ENCODE data around the gene MASP1.

Gene MASP1

DNA sequence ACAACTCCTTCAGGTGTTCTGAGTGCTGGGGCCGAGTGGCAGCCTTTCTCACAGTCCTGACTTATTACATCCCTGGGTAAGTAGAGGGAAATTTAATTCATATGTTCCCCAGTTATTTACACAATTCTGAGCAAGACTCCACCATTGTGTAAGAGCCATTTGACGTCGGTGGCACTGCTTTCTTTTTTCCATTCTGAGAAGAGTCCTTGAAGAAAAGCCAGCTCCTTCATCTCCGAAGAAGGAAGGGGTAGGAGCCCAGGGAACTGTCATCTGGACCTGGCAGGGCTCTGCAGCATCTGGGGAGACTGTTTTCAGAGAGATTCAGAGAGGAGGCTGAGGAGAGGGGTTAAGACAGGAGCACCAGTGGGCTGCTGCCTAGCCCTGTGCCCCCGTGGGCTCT lies 22.6 kb upstream of the MASP1 start:
- H3K27ac Mint-ChIP-seq = no peak overlapping the region
- no peak for DNase-seq (ENCODE audit: low spot score)
- H3K9me3 Mint-ChIP-seq = no peaks in the 10 kb centered on the region
- no peaks in the 10 kb centered on the region for H3K36me3 Mint-ChIP-seq (ENCODE audit: low read depth)
- H3K27me3 Mint-ChIP-seq (ENCODE audit: low read depth) = peaks cover 56% of the 10 kb centered on the region
- no peak overlapping the region for H3K4me3 Mint-ChIP-seq
- peaks cover 6% of the 10 kb centered on the region for H3K4me1 Mint-ChIP-seq (ENCODE audit: low read depth)

- Mint-ChIP-seq H3K27me3 (ENCODE audit: low read depth) (peaks cover 43% of the 10 kb centered on the region), H3K4me1 (ENCODE audit: low read depth) (no peaks in the 10 kb centered on the region), H3K36me3 (ENCODE audit: low read depth) (no peaks in the 10 kb centered on the region), H3K4me3 (no peak overlapping the region), H3K9me3 (no peaks in the 10 kb centered on the region), H3K27ac (no peak overlapping the region)
- DNase-seq (ENCODE audit: low spot score) = no peak
These were observed 19.5 kb upstream of the MASP1 start for GRCh38 chr3:187310954-187311470.

- Mint-ChIP-seq H3K36me3 (ENCODE audit: low read depth) (no peaks in the 10 kb centered on the region), H3K4me1 (ENCODE audit: low read depth) (no peaks in the 10 kb centered on the region), H3K9me3 (no peaks in the 10 kb centered on the region), H3K4me3 (no peak overlapping the region), H3K27ac (no peak overlapping the region), H3K27me3 (ENCODE audit: low read depth) (peaks cover 38% of the 10 kb centered on the region)
- DNase-seq (ENCODE audit: low spot score) = no peak
These were observed 18.7 kb upstream of the MASP1 start for GRCh38 chr3:187310226-187310625.

DNA sequence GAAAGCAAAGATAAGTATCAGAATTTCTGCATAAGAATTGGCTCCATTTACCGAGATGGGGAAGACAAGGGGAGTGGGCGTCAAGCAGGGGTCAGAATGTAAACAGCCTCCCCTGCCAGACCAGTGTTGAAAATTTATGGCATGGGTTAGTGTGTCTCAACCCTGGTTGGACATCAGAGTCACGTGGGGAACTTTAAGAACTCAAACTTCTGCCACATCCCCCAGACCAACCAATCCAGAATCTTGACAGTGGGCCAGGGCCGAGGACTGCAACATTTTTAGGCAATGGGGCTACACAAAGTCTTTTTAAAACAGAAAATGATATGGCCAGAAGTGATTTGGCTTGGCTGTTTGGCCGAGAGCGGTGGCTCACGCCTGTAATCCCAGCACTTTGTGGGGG lies 14.3 kb upstream of the MASP1 start:
- Mint-ChIP-seq H3K9me3 (no peaks in the 10 kb centered on the region), H3K4me3 (no peak overlapping the region), H3K27ac (no peak overlapping the region), H3K4me1 (ENCODE audit: low read depth) (no peaks in the 10 kb centered on the region), H3K36me3 (ENCODE audit: low read depth) (no peaks in the 10 kb centered on the region), H3K27me3 (ENCODE audit: low read depth) (peaks cover 38% of the 10 kb centered on the region)
- no peak for DNase-seq (ENCODE audit: low spot score)

DNA sequence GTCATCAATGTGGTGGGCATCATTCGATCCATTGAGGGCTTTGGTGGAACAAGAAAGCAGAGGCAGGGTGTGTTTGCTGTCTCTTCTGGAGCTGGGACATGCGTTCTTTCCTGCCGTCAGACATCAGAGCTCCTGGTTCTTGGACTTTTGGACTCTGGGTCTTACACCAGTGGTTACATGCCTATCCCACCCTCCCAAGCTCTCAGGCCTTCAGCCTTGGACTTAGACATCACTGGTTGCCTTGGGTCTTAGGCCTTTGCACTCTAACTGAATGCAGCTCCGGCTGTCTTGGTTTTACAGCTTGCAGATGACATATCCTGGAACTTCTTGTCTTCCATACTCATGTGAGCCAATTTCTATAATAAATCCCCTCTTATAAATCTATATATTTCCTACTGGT lies 8.1 kb upstream of the MASP1 start:
- no peak for DNase-seq (ENCODE audit: low spot score)
- Mint-ChIP-seq H3K9me3 (no peaks in the 10 kb centered on the region), H3K4me3 (no peak overlapping the region), H3K4me1 (ENCODE audit: low read depth) (no peaks in the 10 kb centered on the region), H3K27ac (no peak overlapping the region), H3K36me3 (ENCODE audit: low read depth) (no peaks in the 10 kb centered on the region), H3K27me3 (ENCODE audit: low read depth) (peaks cover 24% of the 10 kb centered on the region)

DNA sequence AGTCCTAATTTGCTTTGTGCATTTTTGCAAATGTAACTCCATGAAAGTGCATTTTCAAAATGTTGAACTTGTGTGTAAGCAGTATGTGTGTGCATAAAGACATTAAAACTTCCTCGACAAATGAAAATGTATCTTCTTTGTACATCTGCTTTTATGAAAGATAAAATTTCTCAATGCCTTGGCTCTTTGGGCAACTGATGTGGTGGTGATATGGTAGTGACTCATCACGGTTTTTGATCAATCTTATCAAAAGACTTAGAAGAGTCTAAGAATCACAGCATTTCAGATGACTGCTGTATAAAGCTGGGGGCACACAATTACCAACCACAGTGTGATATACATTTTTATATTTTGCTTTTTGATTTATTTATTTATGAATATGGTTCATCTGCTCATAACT lies 5.4 kb upstream of the MASP1 start:
- Mint-ChIP-seq H3K4me1 (ENCODE audit: low read depth) (no peaks in the 10 kb centered on the region), H3K27me3 (ENCODE audit: low read depth) (peaks cover 21% of the 10 kb centered on the region), H3K27ac (no peak overlapping the region), H3K9me3 (no peaks in the 10 kb centered on the region), H3K4me3 (no peak overlapping the region), H3K36me3 (ENCODE audit: low read depth) (no peaks in the 10 kb centered on the region)
- no peak for DNase-seq (ENCODE audit: low spot score)

GRCh38 chr3:187296058-187296457 lies 4.5 kb upstream of the MASP1 start:
- Mint-ChIP-seq H3K4me3 (no peak overlapping the region), H3K36me3 (ENCODE audit: low read depth) (no peaks in the 10 kb centered on the region), H3K27ac (no peak overlapping the region), H3K4me1 (ENCODE audit: low read depth) (no peaks in the 10 kb centered on the region), H3K27me3 (ENCODE audit: low read depth) (peaks cover 25% of the 10 kb centered on the region), H3K9me3 (no peaks in the 10 kb centered on the region)
- DNase-seq (ENCODE audit: low spot score) = no peak

GRCh38 chr3:187295316-187296034 lies 3.9 kb upstream of the MASP1 start:
- no peak for DNase-seq (ENCODE audit: low spot score)
- Mint-ChIP-seq H3K4me3 (no peak overlapping the region), H3K9me3 (no peaks in the 10 kb centered on the region), H3K36me3 (ENCODE audit: low read depth) (no peaks in the 10 kb centered on the region), H3K27ac (no peak overlapping the region), H3K4me1 (ENCODE audit: low read depth) (no peaks in the 10 kb centered on the region), H3K27me3 (ENCODE audit: low read depth) (peaks cover 31% of the 10 kb centered on the region)

DNA sequence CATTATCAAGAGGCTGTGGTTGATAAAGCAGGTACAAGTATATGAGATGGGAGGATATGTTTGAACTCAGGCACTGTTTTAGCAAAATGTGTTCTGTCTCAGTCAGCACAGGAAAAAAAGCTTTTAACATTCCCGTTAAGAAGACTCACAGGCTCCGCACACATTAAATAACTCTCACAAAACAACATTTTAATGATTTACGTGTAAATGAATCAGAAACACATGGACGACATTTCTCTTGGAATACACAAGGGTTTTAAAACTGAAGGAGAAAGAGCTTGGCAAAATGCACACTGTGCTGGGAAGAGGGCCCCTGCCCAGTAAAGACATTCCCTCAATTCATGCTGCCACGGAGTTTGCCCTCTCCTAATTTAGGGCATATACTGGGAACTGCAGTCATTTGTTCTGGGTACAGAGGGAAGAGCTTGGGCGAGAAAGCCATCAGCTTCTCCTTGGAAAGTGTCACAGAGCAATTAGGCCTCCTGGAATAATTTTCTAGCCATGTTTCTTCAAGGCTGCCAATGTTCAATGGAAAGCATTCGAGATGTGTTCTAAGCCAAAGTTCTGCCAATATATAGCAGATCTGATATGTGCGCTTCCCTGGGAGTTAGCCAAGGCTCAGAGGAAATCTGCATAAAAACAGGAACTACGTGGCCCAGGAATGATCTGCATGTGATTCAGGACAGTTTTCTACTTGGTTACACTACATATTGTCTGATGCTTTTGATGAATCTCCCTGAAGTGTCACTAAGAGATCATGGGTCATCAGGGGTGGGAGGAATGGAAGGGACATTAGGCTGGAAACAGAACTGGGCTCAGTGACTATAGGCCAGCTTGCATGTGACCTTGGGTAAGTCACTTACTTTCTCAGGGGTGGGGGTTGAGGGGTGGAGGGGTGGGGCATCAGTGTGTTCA lies 2.2 kb upstream of the MASP1 start:
- Mint-ChIP-seq H3K9me3 (no peaks in the 10 kb centered on the region), H3K4me3 (no peak overlapping the region), H3K27ac (no peak overlapping the region), H3K36me3 (ENCODE audit: low read depth) (no peaks in the 10 kb centered on the region), H3K4me1 (ENCODE audit: low read depth) (no peaks in the 10 kb centered on the region), H3K27me3 (ENCODE audit: low read depth) (peaks cover 44% of the 10 kb centered on the region)
- DNase-seq (ENCODE audit: low spot score) = no peak

GRCh38 chr3:187292631-187293515 lies 1.3 kb upstream of the MASP1 start:
- H3K4me3 Mint-ChIP-seq = no peak overlapping the region
- H3K9me3 Mint-ChIP-seq = no peaks in the 10 kb centered on the region
- no peak for DNase-seq (ENCODE audit: low spot score)
- peaks cover 44% of the 10 kb centered on the region for H3K27me3 Mint-ChIP-seq (ENCODE audit: low read depth)
- H3K4me1 Mint-ChIP-seq (ENCODE audit: low read depth) = no peaks in the 10 kb centered on the region
- no peak overlapping the region for H3K27ac Mint-ChIP-seq
- H3K36me3 Mint-ChIP-seq (ENCODE audit: low read depth) = no peaks in the 10 kb centered on the region

GRCh38 chr3:187292181-187292580 lies 644 bp upstream of the MASP1 start:
- Mint-ChIP-seq H3K9me3 (no peaks in the 10 kb centered on the region), H3K36me3 (ENCODE audit: low read depth) (no peaks in the 10 kb centered on the region), H3K27me3 (ENCODE audit: low read depth) (peaks cover 46% of the 10 kb centered on the region), H3K4me3 (no peak overlapping the region), H3K27ac (no peak overlapping the region), H3K4me1 (ENCODE audit: low read depth) (no peaks in the 10 kb centered on the region)
- DNase-seq (ENCODE audit: low spot score) = no peak

- Mint-ChIP-seq H3K36me3 (ENCODE audit: low read depth) (no peaks in the 10 kb centered on the region), H3K4me3 (no peak overlapping the region), H3K27ac (no peak overlapping the region), H3K4me1 (ENCODE audit: low read depth) (no peaks in the 10 kb centered on the region), H3K9me3 (no peaks in the 10 kb centered on the region), H3K27me3 (ENCODE audit: low read depth) (peaks cover 50% of the 10 kb centered on the region)
- DNase-seq (ENCODE audit: low spot score) = no peak
These were observed 481 bp downstream of the MASP1 start for GRCh38 chr3:187291001-187291511.

DNA sequence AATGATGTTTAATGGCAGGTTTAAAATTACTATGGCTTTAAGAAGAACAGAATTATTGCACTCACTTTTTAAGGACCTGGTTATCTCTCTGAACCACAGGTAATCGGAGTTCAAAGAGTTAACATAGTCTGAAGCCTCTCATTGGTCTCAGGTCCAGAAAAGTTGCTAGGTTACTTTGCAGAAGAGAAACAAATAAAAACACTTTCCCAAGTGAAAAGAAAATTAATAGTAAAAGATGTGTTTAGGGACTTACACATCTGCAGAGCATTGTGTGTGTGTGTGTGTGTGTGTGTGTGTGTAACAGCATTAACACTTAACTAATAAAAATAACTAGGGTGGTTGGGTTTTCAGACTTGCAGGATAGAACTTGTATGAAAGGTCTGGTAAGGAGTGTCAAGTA lies 1.0 kb downstream of the MASP1 start:
- Mint-ChIP-seq H3K27me3 (ENCODE audit: low read depth) (peaks cover 48% of the 10 kb centered on the region), H3K9me3 (no peaks in the 10 kb centered on the region), H3K36me3 (ENCODE audit: low read depth) (no peaks in the 10 kb centered on the region), H3K4me1 (ENCODE audit: low read depth) (no peaks in the 10 kb centered on the region), H3K27ac (no peak overlapping the region), H3K4me3 (no peak overlapping the region)
- no peak for DNase-seq (ENCODE audit: low spot score)
